GM19239 (cell line): Measurements from ENCODE around the gene COL13A1.

ENCODE experiments used
- DNase-seq: peaks from one replicate; pipeline ENCODE4 v3.0.0; 2011; ENCODE audit warnings: low spot score; ENCODE audit not compliant: insufficient read length
- FAIRE-seq: peaks from 2 replicates; lab custom pipeline; 2011; peaks lifted over from hg19 to GRCh38; lab: Jason Lieb, UNC

COL13A1 gene

GRCh38 chr10:69817078-69817581 is 15.4 kb downstream of the COL13A1 start:
- FAIRE-seq (no peak), DNase-seq (no peak)

- FAIRE-seq = no peak
- DNase-seq = no peak
These were observed 17.1 kb downstream of the COL13A1 start for GRCh38 chr10:69818676-69819239.

GRCh38 chr10:69819716-69820506 is 18.2 kb downstream of the COL13A1 start:
- DNase-seq (no peak), FAIRE-seq (no peak)

- FAIRE-seq = no peak
These were observed 19.1 kb downstream of the COL13A1 start for GRCh38 chr10:69820817-69821216.

GRCh38 chr10:69825604-69826003 is 23.9 kb downstream of the COL13A1 start:
- FAIRE-seq = no peak
- no peak for DNase-seq

More at GRCh38 chr10:69820817-69821216, 19.1 kb downstream of the COL13A1 start:
- DNase-seq = no peak

GRCh38 chr10:69826094-69826493 is 24.4 kb downstream of the COL13A1 start:
- no peak for FAIRE-seq
- no peak for DNase-seq

- no peak for FAIRE-seq
These were observed 25.3 kb downstream of the COL13A1 start for GRCh38 chr10:69826789-69827554.

GRCh38 chr10:69828144-69828870 is 26.6 kb downstream of the COL13A1 start:
- DNase-seq (no peak), FAIRE-seq (no peak)

More at GRCh38 chr10:69826789-69827554, 25.3 kb downstream of the COL13A1 start:
- DNase-seq = no peak

- no peak for DNase-seq
- no peak for FAIRE-seq
These were observed 28.1 kb downstream of the COL13A1 start for GRCh38 chr10:69829775-69830174.

GRCh38 chr10:69831231-69831855 is 29.6 kb downstream of the COL13A1 start:
- FAIRE-seq = no peak
- no peak for DNase-seq

- DNase-seq (no peak), FAIRE-seq (no peak)
These were observed 33.5 kb downstream of the COL13A1 start for GRCh38 chr10:69835233-69835632.

- DNase-seq (no peak), FAIRE-seq (no peak)
These were observed 34.4 kb downstream of the COL13A1 start for GRCh38 chr10:69835875-69836730.

- no peak for DNase-seq
- FAIRE-seq = no peak
These were observed 35.0 kb downstream of the COL13A1 start for GRCh38 chr10:69836731-69837030.

- FAIRE-seq (no peak), DNase-seq (no peak)
These were observed 35.6 kb downstream of the COL13A1 start for GRCh38 chr10:69837261-69837660.

- no peak for FAIRE-seq
- no peak for DNase-seq
These were observed 36.7 kb downstream of the COL13A1 start for GRCh38 chr10:69838418-69838817.

GRCh38 chr10:69838853-69839252 is 37.1 kb downstream of the COL13A1 start:
- no peak for DNase-seq
- FAIRE-seq = no peak

GRCh38 chr10:69839696-69840345 is 38.1 kb downstream of the COL13A1 start:
- DNase-seq (no peak), FAIRE-seq (no peak)

GRCh38 chr10:69840773-69841172 is 39.1 kb downstream of the COL13A1 start:
- DNase-seq = no peak
- no peak for FAIRE-seq

GRCh38 chr10:69842020-69842419 is 40.3 kb downstream of the COL13A1 start:
- DNase-seq (no peak), FAIRE-seq (no peak)
